ENCODE measurements around the gene JSRP1.

The JSRP1 gene

GRCh38 chr19:2245273-2245672 lies 10.9 kb downstream of the JSRP1 start:
- DNase-seq = no peak

DNA sequence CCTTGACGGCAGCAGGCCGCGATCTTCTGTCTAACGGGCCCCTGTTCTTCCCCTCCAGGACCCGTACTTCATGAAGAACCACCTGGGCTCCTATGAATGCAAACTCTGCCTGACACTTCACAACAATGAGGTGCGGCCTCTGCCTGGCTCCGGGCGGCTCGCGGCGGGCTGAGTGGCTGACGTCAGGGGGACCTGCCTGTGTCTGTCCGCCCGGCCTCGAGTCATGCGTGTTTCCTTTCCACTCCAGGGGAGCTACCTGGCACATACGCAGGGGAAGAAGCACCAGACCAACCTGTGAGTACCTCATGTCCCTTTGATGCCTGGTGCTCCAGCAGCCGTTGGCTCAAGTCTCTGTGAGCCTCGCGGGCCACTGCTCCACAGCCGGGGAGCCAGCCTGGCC lies 11.7 kb downstream of the JSRP1 start:
- no peak for DNase-seq

GRCh38 chr19:2244125-2244411 lies 12.1 kb downstream of the JSRP1 start:
- no peak for DNase-seq

- no peak for DNase-seq
Observed at GRCh38 chr19:2243274-2244124, 12.7 kb downstream of the JSRP1 start.

DNA sequence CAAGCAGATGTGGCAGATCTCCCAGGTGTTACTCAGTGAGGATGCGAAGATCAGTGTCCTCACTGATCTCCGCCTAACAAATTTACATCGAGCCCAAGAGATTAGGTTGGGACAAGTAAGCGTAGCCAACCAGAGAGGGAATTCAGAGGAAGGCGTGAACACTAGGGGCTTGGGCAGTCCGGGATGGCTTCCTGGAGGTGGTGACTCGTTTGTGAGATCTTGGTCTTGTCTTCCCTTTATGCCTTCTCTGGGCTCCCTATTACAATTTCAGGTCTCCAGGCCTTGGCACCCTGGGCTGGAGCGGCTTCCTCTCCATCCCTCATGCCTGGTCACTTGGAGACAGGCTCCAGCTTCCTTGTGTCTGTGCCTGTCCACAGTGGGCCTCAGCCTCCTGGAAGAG lies 13.4 kb downstream of the JSRP1 start:
- DNase-seq = no peak

DNA sequence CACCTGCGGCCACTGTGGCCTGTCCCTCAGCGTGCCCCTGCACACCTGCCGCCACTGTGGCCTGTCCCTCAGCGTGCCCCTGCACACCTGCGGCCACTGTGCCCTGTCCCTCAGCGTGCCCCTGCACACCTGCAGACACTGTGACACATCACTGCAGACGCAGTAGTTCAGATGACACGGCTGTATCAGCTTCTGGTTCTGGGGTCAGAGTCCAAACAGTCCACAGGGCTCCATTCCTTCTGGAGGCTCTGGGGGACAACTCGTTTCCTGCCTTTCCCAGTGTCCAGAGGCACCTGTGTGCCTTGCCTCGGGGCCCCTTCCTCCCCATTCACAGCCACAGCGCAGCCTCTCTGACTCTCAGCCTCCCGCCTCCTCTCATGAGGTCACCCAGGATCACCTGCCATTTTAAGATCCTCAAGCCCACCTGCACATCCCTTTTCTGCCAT lies 14.1 kb downstream of the JSRP1 start:
- DNase-seq = no peak

GRCh38 chr19:2240881-2241760 lies 15.1 kb downstream of the JSRP1 start:
- no peak for DNase-seq

DNA sequence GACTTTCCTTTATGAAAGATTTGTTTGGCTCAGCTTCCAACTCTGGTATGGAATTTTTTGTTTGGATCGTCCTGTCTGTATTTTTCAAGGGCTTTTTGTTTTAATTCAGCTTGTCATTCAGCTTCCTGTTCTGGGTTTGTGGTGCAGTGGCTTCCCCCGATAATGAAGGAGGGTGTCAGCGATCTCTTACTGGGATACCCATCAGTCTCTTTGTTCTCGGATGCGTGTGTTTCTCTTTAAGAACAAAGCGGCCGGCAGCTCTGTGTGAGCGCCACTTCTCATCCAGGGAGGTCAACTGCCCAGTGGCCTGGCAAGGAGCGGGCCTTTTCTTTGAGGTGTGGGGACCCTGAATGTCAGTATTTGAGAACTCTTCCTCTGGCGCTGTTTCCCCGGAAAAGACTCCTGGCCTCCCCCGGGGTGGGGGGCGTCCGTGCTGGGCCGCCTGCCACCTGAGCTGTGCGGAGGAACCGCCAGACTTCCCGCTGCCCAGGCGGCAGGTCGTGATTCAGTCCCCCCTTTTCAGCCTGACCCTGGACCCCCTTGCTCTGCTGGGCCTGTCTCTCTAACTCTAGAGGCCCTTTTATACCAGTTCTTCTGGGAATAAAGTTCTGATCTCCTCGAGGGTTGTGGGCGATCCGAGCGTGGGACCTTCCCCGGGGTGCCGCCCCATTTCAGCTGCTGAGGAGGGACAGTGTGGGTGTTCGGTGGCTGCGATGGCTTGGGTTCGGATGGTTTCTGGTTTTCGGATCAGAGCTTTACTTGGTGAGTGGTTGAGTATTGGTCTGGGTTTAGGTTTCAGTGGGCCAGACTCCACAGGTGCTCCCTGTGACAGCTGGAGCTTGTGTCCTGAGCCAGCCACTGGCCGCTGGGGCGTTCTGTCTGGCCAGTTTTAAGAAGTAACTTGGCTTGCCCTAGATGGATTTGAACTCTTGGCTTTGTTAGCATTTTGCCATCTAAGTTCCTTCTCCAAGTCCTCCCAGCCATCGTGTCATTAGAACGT lies 16.1 kb downstream of the JSRP1 start:
- no peak for DNase-seq

DNA sequence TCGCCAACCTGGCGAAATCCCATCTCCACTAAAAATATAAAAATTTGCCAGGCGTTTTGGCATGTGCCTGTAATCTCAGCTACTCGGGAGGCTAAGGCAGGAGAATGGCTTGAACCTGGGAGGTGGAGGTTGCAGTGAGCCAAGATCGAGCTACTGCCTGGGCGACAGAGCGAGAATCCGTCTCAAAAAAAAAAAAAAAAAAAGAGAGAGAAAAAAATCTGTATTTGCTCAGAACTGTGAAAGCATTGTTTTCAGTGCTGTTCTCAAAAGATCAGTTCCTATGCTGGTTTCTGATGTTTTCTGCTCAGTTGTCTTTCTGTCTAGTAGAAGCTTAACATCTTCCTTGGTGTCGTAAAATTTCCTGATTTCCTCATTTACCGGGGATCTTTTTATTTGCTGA lies 17.0 kb downstream of the JSRP1 start:
- DNase-seq = no peak

- no peak for DNase-seq
Observed at GRCh38 chr19:2237869-2238153, 18.4 kb downstream of the JSRP1 start.

DNA sequence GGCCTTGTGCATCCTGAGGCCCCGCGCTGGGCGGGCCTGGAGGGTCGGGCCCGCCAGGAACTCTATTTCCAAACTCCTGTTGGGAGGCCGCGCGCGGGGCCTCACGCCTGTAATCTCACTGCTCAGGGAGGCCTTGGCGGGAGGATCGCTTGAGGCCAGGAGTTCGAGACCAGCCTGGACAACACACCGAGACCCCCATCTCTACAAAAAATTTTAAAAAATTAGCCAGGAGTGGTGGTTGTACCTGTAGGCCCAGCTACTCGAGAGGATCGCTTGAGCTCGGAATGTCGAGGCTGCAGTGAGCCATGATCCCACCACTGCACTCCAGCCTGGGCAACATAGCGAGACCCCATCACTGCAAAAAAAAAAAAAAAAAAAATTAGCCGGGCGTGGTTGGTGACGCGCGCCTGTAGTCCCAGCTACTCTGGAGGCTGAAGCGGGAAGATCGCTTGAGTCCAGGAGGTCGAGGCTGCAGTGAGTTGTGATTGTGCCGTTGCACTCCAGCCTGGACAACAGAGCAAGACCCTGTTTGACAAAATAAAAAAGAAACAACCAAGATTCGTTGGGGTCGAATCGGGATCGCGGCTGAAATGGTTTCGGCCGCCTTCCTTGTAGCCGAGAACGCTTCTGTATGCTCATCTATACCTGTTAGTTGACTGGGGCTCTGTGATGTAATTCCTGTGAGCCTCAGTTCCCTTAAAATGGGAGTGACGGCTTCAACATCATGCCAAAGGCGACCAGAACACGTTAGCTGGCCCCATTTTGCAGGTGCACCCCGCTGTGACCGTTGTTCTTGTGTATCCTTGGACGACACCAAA lies 19.0 kb downstream of the JSRP1 start:
- no peak for DNase-seq

DNA sequence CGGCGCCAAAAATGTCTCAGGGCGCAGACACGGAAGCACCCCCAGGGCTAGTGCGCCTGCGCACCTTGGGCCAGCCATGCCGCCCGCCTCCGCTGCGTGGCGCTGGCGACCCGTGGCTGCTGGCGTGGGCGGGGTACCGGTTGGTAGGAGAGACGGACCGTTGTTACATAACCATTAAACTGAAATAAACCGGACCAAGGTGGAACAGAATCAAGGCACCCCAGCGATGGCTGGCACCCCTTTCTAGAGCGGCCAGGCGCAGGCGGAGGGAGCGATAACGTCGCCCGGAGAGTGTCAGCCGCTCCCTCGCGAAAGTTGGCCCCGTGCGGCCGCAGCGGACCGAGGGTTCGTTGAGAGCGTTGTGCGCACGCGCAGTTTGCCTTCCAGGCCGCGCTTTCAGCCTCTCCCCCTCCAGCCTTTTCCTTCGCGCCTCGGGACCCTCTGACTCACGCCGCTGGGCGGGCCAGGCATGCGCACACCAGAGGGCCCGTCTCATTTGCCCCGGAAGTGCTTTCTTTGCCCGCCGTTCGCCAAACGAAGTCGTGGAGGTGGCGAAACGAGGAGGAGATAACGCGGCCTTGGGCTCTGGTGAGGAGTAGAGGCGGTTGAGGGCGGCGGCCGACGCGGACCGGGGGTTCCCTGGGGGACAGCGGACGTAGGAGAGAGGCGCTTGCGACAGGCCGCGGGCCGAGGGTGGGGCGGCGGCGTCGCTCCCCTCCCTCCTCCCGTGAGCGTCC lies 19.7 kb downstream of the JSRP1 start, which contains the start of the genes PLEKHJ1 and SF3A2:
PLEKHJ1 (minus strand) TSS at position 16 of the 737 bp plus-strand sequence. CDS start 81 bp downstream, outside the sequence.
SF3A2 (plus strand) TSS at position 511 of the 737 bp plus-strand sequence. CDS start 6,595 bp downstream, outside the sequence.
- peak; percentile 96 for DNase-seq

DNA sequence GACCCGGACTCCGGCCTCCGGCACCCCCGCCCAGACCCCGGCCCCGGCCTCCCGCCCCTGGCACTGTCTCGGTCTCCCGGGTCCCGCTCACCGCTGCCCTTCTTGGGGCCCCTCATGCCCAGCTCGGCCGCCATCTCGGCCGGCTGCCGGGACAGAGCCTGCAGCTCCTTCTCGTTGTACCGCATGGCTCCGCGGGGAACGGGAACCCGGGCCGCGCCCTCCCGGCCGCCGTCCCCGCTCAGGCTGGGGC lies 20.2 kb downstream of the JSRP1 start:
- DNase-seq = no peak

DNA sequence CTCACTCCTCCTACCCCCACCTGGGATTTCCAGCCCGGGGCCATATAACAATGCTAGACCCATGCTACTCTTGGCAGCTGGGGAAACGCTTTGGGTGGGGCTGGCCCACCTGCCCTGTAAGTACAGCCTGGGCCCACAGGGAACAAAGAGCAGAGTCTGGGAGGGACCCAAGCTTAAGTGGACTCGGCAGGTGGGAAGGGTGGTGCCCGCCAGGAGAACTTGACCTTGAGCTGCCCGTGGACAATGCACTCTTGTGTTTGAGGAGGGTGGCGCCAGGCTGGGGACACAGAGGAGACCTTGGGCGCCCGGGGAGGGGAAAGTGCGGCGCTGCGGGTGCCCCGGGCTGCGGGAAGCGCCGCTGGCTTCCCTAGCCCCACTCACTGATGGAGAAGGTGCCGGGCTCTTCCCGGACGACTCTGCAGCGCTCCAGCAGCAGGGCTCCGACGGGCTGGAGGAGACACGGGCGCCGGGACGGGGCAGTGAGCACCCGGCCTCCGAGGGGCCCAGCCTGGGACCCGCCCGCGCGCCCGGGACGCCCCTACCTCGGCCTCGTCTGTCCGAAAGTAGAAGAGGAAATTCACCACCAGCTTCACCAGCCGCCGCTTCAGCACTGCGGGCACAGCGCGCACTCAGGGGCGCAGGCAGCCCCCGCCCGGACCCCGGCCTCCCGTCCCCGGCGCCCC lies 20.7 kb downstream of the JSRP1 start:
- DNase-seq = no peak

DNA sequence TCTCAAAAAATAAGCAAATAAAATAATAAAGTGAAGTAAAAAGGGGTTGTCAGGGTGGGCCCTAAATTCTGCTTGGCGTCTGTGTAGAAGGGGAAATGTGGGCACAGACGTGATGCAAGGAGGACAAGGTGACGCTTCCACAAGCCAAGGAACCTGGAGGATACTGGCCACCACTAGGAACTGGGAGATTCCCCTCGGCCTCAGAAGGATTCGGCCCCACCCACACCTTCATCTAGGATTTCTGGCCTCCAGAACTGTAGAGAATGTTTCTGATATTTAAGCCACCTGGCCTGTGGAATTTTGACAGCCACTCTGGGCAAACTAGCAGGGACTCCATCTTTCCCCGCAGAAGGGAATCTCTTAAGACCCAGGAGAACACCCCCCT lies 21.2 kb downstream of the JSRP1 start:
- no peak for DNase-seq

- DNase-seq = no peak
Observed at GRCh38 chr19:2233601-2234280, 22.5 kb downstream of the JSRP1 start.

- DNase-seq = no peak
Observed at GRCh38 chr19:2232286-2233151, 23.7 kb downstream of the JSRP1 start.

DNA sequence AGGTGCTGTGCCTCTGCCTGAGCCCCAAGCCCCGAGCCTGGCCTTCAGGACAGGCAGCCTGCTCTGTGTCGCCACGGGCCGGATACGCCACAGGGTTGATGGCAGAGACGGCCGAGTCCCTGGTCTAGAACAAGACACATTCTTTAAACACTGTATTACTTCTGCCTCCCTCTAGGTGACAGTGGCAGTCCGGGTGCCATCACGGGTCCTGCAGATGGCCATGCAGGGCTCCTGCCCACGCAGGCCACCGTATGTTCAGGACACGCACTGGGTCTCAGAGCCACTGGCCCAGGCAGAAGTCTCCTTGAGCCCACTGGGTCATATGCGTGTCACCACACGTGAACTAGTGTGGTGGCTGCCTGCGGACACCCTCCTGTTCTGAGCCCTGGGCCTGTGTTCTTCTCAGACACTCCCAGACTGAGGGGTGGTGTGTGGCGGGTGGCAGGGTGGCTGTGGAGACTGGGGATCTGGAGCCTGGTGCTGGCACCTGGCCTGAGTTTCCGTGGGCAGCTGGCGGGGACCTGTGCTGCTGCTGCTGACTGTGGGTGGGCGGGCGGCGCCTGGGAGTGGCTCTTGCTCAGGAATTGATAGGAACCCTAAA lies 24.5 kb downstream of the JSRP1 start:
- DNase-seq = no peak
